Measurements from ENCODE around the gene AMHR2. TPM values are rescaled to one million over a fixed set of nuclear protein-coding genes. Genes with fewer than 3 reads are reported as not detected.
A peak's percentile ranks its signal among the peaks of the same experiment; 100 is the strongest.

Gene AMHR2
- total and polyA plus RNA-seq, 9 of the 15 experiments (the other 6 are each of a cell fraction or from before 2014, with no cell fraction given): 8.9 to 49.7 (median 19.3) TPM

DNA sequence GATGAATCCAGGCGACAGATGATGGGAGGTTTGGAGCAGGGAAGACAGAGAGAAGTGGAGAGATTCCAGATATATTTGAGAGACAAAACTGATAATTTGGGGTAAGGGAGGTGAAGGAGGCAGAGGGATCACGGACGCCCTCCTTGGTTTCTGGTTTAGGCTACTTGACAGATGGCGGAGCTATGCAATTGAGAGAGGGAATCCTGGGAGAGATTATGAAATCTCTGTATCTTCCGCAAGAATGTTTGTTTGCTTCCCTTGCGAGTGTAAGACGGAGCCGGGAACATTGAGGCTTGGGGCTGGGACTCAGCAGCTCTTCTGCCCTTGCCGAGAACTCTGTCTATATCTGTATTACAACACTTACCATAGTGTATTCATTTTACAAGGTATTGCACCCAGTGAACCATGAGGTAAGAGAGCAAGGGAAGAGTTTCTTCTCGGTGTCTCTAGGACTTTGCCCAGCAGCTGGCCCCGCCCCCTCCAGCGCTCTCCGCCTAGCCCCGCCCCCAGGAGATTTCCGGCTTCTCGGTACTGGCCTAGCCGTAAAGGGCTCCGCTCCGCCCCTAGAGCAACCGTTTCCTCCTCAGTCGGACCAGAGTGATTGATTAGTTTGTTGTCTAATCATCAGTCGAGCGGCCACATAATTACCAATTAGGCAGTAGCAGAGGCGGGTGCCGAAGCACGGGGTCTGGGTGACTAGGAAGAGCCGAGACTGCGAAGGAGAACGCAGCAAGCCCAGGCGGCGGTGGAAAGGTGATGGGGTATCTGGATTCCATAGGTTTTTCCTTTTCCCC lies 17.6 kb downstream of the AMHR2 start, which contains the start of gene PRR13 (continued):
- peak; percentile 67 for TF ChIP-seq TAF9B (IDR thresholded peaks at IDR 0.05; ENCODE audit: partially characterized antibody)
- TF ChIP-seq, protein P1, sequence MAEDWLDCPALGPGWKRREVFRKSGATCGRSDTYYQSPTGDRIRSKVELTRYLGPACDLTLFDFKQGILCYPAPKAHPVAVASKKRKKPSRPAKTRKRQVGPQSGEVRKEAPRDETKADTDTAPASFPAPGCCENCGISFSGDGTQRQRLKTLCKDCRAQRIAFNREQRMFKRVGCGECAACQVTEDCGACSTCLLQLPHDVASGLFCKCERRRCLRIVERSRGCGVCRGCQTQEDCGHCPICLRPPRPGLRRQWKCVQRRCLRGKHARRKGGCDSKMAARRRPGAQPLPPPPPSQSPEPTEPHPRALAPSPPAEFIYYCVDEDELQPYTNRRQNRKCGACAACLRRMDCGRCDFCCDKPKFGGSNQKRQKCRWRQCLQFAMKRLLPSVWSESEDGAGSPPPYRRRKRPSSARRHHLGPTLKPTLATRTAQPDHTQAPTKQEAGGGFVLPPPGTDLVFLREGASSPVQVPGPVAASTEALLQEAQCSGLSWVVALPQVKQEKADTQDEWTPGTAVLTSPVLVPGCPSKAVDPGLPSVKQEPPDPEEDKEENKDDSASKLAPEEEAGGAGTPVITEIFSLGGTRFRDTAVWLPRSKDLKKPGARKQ (CRISPR knock-in tag; IDR thresholded peaks at IDR 0.05): no peak
- TF ChIP-seq PPARD (CRISPR knock-in tag; IDR thresholded peaks at IDR 0.05): no peak
- TF ChIP-seq ELF4 (CRISPR knock-in tag; IDR thresholded peaks at IDR 0.05): 0 out of 2 replicates have a peak, but pooled peaks have one; percentile 20
- TF ChIP-seq HEY1 (CRISPR knock-in tag; IDR thresholded peaks at IDR 0.05; ENCODE audit: borderline replicate concordance): no peak
- no peak for TF ChIP-seq ZNF76 (CRISPR knock-in tag; IDR thresholded peaks at IDR 0.05; ENCODE audit: borderline replicate concordance)
- TF ChIP-seq, protein P2, sequence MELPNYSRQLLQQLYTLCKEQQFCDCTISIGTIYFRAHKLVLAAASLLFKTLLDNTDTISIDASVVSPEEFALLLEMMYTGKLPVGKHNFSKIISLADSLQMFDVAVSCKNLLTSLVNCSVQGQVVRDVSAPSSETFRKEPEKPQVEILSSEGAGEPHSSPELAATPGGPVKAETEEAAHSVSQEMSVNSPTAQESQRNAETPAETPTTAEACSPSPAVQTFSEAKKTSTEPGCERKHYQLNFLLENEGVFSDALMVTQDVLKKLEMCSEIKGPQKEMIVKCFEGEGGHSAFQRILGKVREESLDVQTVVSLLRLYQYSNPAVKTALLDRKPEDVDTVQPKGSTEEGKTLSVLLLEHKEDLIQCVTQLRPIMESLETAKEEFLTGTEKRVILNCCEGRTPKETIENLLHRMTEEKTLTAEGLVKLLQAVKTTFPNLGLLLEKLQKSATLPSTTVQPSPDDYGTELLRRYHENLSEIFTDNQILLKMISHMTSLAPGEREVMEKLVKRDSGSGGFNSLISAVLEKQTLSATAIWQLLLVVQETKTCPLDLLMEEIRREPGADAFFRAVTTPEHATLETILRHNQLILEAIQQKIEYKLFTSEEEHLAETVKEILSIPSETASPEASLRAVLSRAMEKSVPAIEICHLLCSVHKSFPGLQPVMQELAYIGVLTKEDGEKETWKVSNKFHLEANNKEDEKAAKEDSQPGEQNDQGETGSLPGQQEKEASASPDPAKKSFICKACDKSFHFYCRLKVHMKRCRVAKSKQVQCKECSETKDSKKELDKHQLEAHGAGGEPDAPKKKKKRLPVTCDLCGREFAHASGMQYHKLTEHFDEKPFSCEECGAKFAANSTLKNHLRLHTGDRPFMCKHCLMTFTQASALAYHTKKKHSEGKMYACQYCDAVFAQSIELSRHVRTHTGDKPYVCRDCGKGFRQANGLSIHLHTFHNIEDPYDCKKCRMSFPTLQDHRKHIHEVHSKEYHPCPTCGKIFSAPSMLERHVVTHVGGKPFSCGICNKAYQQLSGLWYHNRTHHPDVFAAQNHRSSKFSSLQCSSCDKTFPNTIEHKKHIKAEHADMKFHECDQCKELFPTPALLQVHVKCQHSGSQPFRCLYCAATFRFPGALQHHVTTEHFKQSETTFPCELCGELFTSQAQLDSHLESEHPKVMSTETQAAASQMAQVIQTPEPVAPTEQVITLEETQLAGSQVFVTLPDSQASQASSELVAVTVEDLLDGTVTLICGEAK (IDR thresholded peaks at IDR 0.05): peak; percentile 37; the same call in 1 of the 2 replicates
- TF ChIP-seq, protein P2 (CRISPR knock-in tag; IDR thresholded peaks at IDR 0.05): no peak
- 0 out of 2 replicates have a peak, but pooled peaks have one; percentile 58 for TF ChIP-seq ZNF583 (CRISPR knock-in tag; IDR thresholded peaks at IDR 0.05)
- TF ChIP-seq FUS (optimal IDR thresholded peaks at IDR 0.05; ENCODE audit: low read depth, low read length): no peak
- TF ChIP-seq KLF10 (CRISPR knock-in tag; IDR thresholded peaks at IDR 0.05): no peak
- no peak for TF ChIP-seq ILK (tag; IDR thresholded peaks at IDR 0.05; ENCODE audit: borderline replicate concordance, low read depth)
- TF ChIP-seq NFATC3 (IDR thresholded peaks at IDR 0.05): no peak
- TF ChIP-seq ZNF764 (CRISPR knock-in tag; IDR thresholded peaks at IDR 0.05; ENCODE audit: low read depth): no peak
- no peak for TF ChIP-seq HDGF (IDR thresholded peaks at IDR 0.05)
- TF ChIP-seq ZNF140 (CRISPR knock-in tag; IDR thresholded peaks at IDR 0.05): no peak

Measured in K562 (cell line).